ENCODE measurements around the gene FGD6.

GRCh38 chr12:95201056-95201670 lies 16.1 kb downstream of the FGD6 start:
- TF ChIP-seq CTCF (IDR thresholded peaks at IDR 0.05 in 2 of 3, conservative IDR thresholded peaks at IDR 0.05 in 1 of 3; ENCODE audit: borderline replicate concordance in 1 of 3, insufficient read depth in 1 of 3, low read depth in 2 of 3, low read length in 2 of 3) (no peak), POLR2AphosphoS5 (IDR thresholded peaks at IDR 0.05; ENCODE audit: low read depth, low read length) (no peak), EZH2 (IDR thresholded peaks at IDR 0.05) (no peak), POLR2A (IDR thresholded peaks at IDR 0.05; ENCODE audit: borderline replicate concordance, extremely low read depth, insufficient read depth, insufficient read length) (no peak), ZBTB33 (IDR thresholded peaks at IDR 0.05; ENCODE audit: extremely low read depth, insufficient replicate concordance, low read length) (no peak), ZFX (IDR thresholded peaks at IDR 0.05) (no peak), ATF3 (IDR thresholded peaks at IDR 0.05) (no peak), SRF (IDR thresholded peaks at IDR 0.05; ENCODE audit: low read depth) (no peak)
